ENCODE data around the gene KRTAP9-2.
"Not testable (repeated sequence)": the region's sequence is repeated elsewhere in the genome, so short reads cannot be mapped to it uniquely, and the experiment has no call there.

The KRTAP9-2 gene

DNA sequence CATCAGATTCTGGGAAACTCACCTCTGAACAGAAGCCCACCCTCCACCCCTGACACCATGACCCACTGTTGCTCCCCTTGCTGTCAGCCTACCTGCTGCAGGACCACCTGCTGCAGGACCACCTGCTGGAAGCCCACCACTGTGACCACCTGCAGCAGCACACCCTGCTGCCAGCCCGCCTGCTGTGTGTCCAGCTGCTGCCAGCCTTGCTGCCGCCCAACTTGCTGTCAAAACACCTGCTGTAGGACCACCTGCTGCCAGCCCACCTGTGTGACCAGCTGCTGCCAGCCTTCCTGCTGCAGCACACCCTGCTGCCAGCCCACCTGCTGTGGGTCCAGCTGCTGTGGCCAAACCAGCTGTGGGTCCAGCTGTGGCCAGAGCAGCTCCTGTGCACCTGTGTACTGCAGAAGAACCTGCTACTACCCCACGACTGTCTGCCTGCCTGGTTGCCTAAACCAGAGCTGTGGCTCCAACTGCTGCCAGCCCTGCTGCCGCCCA, at the start of gene KRTAP9-2:
TSS of gene KRTAP9-2 (plus strand) at position 51 of the 498 bp plus-strand sequence. CDS start at position 58, 7 bp downstream.
- not testable (repeated sequence) for DNase-seq (ENCODE audit: low read depth in 2 of 2)

DNA sequence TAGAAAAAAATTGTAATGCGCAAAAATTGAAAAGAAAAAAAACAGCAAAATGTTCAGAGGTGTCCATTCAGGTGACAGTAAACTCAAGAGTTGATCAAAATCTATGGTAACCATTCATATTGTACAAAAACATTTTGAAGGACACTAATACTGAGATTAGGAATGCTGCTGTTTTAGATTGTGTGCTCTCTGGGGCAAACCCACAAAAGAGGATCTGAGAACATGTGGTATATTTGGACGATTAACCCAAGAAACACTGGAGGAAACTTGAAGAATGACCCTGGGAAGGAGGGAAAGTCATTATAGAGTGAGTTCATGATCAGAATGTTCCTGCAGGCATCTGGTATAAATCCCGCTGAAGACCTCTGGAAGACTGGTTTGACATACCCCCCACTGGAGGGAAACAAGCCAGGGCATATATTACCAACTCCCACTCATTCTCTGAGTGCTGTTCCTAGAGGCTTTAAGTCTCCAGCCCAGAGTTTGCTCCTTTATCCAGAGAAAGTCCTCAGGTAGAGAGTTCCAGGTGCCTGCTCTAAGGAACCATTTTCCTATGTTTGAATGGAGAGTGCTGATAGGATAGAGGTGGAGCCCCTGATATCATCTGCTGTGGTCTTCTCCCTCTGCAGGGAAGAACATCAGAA, 49.6 kb upstream of the KRTAP9-2 start:
- no peak for DNase-seq (ENCODE audit: low read depth in 2 of 2)

DNA sequence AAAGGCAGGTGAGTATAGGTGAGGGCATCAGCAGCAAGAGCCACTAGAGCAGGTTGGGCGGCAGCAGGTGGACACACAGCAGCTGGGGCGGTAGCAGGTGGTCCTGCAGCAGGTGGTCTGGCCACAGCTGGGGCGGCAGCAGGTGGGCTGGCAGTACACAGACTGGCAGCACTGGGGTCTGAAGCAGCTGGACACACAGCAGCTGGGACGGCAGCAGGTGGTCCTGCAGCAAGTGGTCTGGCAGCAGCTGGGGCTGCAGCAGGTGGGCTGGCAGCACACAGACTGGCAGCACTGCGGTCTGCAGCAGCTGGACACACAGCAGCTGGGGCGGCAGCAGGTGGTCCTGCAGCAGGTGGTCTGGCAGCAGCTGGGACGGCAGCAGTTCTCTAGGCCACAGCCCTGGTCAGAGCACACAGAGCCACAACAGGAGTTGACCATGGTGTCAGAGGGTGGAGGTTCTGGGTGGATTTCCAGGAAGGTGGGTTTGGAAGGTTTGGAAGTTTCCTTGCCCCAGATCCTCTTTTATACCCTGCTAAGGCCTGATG, 48.6 kb upstream of the KRTAP9-2 start, which contains the start of gene KRTAP4-2:
TSS of gene KRTAP4-2 (minus strand) at position 495 of the 545 bp plus-strand sequence. CDS start at position 438, 57 bp downstream.
- DNase-seq (ENCODE audit: low read depth in 2 of 2): no peak

GRCh38 chr17:41178341-41178740, 48.1 kb upstream of the KRTAP9-2 start:
- DNase-seq (ENCODE audit: low read depth in 2 of 2): no peak

DNA sequence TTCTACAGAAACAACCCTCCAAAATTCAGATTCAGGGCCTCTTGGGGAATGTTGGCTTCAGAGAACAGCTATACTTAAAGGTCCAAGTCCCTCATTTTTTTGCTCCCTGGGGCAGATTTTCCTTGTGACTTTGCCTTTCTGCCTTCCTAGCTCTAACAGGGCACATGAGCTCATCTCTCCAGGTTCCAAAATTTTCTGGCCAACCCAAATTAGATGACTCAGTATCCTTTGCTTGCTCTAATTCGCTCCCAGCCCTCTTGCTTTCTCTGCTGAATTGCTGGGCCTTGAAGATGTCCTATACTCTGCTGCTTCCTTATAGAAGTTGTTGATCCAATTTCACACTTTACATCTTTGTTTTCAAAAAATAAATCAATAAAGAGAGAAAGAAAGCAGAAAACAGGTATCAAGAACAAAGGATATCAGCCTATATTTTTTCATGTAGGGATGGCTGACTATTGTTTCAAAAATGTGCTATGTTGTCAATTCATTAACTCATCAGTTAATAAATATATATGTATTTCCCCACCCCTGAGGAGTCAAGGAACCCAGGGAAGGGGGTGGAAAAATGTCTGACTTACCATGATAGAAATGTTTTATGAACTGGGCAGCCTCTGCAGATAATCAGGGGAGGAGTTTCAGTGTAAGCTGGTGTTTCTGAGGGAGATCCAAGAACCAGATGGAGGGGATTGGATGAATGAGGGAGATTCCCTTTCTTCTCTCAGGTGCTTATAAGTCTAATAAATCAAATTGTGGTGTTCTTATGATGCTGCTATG, 47.4 kb upstream of the KRTAP9-2 start:
- peak in 1 of 2 experiments; percentile 6 for DNase-seq (ENCODE audit: low read depth in 2 of 2)

DNA sequence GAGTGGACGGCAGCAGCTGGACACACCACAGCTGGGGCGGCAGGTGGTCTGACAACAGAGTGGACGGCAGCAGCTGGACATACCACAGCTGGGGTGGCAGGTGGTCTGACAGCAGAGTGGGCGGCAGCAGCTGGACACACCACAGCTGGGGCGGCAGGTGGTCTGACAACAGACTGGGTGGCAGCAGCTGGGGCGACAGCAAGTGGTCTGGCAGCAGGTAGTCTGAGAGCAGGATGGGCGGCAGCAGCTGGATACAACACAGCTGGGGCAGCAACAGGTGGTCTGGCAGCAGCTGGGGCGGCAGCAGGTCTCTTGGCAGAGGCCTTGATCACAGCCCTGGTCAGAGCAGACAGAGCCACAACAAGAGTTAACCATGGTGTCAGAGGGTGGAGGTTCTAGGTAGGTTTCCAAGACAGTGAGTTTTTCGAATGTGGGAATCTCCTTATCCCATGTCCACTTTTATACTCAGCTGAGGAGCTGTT, 41.9 kb upstream of the KRTAP9-2 start, which contains the start of gene KRTAP4-1:
TSS of gene KRTAP4-1 (minus strand) at position 432 of the 482 bp plus-strand sequence. CDS start at position 375, 57 bp downstream.
- DNase-seq (ENCODE audit: low read depth in 2 of 2): no peak

- DNase-seq (ENCODE audit: low read depth in 2 of 2): no peak
Observed at GRCh38 chr17:41185001-41185400, 41.4 kb upstream of the KRTAP9-2 start.

GRCh38 chr17:41186872-41187271, 39.6 kb upstream of the KRTAP9-2 start:
- DNase-seq (ENCODE audit: low read depth in 2 of 2): no peak

- DNase-seq (ENCODE audit: low read depth in 2 of 2): not testable (repeated sequence)
Observed at GRCh38 chr17:41189837-41190318, 36.6 kb upstream of the KRTAP9-2 start, which contains the start of gene KRTAP9-1. TSS of gene KRTAP9-1 (plus strand) at chr17:41189887. CDS start at chr17:41189887, 0 bp downstream.

GRCh38 chr17:41190328-41190727, 36.1 kb upstream of the KRTAP9-2 start:
- DNase-seq (ENCODE audit: low read depth in 2 of 2): no peak

- no peak for DNase-seq (ENCODE audit: low read depth in 2 of 2)
Observed at GRCh38 chr17:41196068-41196467, 30.4 kb upstream of the KRTAP9-2 start.

GRCh38 chr17:41199421-41200078, 26.9 kb upstream of the KRTAP9-2 start:
- no peak for DNase-seq (ENCODE audit: low read depth in 2 of 2)

GRCh38 chr17:41211845-41212466, 14.5 kb upstream of the KRTAP9-2 start:
- peak in 1 of 2 experiments; percentile 1 for DNase-seq (ENCODE audit: low read depth in 2 of 2)

GRCh38 chr17:41212524-41213169, 13.8 kb upstream of the KRTAP9-2 start:
- DNase-seq (ENCODE audit: low read depth in 2 of 2): no peak

DNA sequence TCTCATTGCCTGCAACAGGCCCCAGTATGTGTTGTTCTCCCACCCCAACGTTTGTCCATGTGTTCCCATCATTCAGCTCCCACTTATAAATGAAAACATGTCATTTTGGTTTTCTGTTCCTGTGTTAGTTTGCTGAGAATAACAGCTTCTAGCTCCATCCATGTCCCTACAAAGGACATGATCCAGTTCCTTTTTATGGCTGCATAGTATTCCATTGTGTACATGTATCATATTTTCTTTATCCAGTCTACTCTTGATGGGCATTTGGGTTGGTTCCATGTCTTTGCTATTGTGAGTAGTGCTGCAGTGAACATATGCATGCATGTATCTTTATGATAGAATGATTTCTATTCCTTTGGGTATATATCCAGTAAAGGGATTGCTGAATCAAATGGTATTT, 10.8 kb upstream of the KRTAP9-2 start:
- no peak for DNase-seq (ENCODE audit: low read depth in 2 of 2)

DNA sequence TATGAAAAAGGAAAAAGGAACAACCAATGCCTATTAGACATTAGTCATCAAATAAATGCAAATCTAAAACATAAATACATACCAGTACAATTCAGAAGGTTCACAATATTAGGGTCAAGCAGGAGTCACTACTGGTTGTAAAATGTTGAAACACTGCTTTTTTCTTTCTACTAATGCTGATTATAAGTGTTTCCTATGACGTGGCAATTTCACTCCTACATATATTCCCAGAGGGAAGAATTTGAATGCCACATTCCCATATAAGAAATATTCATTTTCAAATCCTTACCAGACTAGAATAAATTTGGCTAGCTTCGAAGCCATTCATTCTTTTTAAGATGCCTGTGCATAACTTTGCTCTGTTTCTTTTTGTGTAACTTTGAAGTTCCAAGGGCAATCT, 2.6 kb upstream of the KRTAP9-2 start:
- DNase-seq (ENCODE audit: low read depth in 2 of 2): peak in 1 of 2 experiments; percentile 3

DNA sequence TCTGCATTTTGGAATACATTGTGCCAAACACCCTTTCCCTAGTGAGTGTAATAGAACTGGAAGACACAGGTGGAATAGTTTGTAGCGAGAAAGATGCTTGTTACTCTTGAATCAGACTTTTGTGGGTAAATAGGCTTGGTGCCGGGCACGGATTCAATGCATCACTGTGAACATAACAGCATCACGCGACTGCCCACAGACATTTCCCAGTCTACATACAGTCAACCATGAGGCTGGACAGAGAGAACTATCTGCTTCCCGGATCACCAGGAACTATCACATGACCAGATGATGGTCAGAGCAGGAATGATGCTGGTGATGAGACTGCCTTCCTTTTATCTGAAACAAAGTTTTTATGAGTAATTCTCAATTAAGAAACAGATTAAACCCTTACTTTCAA, 397 bp upstream of the KRTAP9-2 start:
- DNase-seq (ENCODE audit: low read depth in 2 of 2): no peak

DNA sequence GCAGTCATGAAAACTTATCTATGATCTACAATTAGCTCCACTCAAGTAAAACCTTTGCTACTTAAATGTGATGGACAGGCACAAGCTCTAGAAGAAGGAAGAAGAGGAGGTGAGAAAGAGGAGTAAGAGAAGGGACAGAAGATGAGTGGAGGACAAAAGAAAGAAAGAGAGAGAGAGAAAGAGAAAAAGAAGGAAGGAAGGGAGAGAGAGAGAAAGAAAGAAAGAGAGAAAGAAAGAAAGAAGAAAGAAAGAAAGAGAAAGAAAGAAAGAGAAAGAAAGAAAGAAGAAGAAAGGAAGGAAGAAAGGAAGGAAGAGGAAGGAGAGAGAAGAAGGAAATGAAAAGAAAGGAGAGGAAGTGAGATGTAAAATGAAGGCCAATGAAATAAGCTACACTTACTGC, 3.6 kb downstream of the KRTAP9-2 start:
- no peak for DNase-seq (ENCODE audit: low read depth in 2 of 2)

GRCh38 chr17:41231731-41232130, 5.3 kb downstream of the KRTAP9-2 start:
- DNase-seq (ENCODE audit: low read depth in 2 of 2): no peak

GRCh38 chr17:41232399-41233105, 6.1 kb downstream of the KRTAP9-2 start, which contains the start of gene KRTAP9-3:
TSS of gene KRTAP9-3 (plus strand) at chr17:41232449. CDS start at chr17:41232502, 53 bp downstream.
- DNase-seq (ENCODE audit: low read depth in 2 of 2): not testable (repeated sequence)

Measured in fibroblast of skin of left quadriceps (primary cell).